DOHH2 (cell line): ENCODE data around the gene IRX4.

Experiments used
- EZH2phosphoT487 ChIP-seq: fragments of 200-600 bp; sonication (generic); IDR thresholded peaks from 2 replicates; pipeline ENCODE4 v1.6.1; 2017; ENCODE audit warnings: borderline replicate concordance, mild to moderate bottlenecking, antibody characterized with exemption, low read length, moderate library complexity, mixed read lengths
- TF ChIP-seq, protein P1 (sequence below): fragments of 200-600 bp; sonication (generic); IDR thresholded peaks from one replicate; pipeline ENCODE4 v1.5.1; 2014; ENCODE audit warnings: antibody characterized with exemption, mild to moderate bottlenecking, low read depth, low read length; ENCODE audit not compliant: poor library complexity, severe bottlenecking

- TF ChIP-seq, protein P1, sequence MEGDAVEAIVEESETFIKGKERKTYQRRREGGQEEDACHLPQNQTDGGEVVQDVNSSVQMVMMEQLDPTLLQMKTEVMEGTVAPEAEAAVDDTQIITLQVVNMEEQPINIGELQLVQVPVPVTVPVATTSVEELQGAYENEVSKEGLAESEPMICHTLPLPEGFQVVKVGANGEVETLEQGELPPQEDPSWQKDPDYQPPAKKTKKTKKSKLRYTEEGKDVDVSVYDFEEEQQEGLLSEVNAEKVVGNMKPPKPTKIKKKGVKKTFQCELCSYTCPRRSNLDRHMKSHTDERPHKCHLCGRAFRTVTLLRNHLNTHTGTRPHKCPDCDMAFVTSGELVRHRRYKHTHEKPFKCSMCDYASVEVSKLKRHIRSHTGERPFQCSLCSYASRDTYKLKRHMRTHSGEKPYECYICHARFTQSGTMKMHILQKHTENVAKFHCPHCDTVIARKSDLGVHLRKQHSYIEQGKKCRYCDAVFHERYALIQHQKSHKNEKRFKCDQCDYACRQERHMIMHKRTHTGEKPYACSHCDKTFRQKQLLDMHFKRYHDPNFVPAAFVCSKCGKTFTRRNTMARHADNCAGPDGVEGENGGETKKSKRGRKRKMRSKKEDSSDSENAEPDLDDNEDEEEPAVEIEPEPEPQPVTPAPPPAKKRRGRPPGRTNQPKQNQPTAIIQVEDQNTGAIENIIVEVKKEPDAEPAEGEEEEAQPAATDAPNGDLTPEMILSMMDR: no peak
- TF ChIP-seq EZH2phosphoT487: no peak
Observed at GRCh38 chr5:1860021-1860610, 22.6 kb downstream of the IRX4 start.
